ENCODE measurements around the gene SENP7.
"Not testable (repeated sequence)": the region's sequence is repeated elsewhere in the genome, so short reads cannot be mapped to it uniquely, and the experiment has no call there.

SENP7 gene

GRCh38 chr3:101527441-101527840, 14.4 kb upstream of the SENP7 start:
- no peak for DNase-seq

DNA sequence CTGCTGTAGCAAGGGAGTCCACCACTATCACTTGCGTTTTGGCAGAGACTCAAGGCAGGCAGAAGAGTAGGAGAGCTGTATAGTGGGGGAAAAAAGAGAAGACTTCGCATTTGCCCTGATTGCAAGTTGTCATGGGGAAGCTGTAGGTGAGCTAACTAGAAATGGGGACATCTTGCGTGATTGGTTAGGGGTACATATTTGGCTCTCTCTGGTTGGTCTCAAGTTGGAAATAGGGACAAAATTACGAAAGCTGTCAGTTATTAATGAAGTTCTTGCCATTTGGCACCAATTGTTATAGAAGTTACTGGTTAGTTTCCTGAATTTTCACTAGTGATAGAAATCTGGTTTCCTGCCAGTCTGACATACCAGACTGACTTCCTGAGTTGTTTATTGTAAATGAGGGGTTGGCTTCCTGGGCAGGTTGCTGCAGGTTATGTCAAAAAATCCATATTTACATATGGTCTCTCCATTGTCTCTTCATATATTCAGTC, 8.2 kb upstream of the SENP7 start:
- DNase-seq: no peak

DNA sequence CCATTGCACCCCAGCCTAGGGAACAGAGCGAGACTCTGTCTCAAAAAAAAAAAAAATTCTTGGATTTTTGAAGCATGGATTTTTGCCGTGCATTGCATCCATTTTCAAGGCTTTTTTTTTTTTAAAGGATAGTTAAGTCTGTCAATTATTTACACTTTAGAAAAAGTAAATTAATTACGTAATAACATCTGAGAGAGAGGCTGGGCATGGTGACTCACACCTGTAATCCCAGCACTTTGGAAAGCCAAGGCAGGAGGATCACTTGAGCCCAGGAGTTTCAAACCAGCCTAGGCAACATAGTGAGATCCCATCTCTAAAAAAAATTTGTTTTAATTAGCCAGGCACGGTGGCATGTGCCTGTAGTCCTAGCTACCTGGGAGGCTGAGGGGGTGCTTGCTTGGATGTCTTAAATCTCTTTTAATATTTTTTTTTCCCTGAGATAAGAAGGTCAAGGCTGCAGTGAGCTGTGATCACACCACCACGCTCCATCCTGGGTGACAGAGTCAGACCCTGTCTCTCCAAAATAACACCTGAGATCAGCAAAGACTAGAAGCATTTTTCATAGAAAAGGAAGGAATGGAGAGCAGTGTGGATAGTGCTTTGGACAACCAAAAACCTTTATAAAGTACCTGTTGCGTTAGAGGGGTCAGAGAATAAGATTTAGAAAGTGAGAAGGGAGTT, 6.8 kb upstream of the SENP7 start:
- no peak for DNase-seq

DNA sequence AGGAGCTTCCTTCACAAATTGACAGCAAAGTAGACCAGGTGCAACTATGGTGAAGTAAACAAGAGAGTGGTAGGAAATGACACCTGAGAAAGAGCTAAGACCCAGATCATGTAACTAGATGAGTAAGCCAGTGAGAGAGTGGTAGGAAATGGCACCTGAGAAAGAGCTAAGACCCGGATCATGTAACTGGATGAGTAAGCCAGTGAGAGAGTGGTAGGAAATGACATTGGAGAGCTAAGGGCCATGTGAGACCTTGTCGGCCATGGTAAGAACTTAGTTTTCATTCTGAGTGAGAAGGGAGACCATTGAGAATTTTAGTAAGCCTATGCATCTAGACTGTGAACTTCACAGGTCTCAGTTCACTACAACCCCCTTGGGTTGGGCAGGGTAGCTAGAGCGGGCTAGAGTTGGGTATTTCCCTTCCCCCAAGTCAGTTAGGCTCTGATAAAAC, 5.4 kb upstream of the SENP7 start:
- DNase-seq: no peak

DNA sequence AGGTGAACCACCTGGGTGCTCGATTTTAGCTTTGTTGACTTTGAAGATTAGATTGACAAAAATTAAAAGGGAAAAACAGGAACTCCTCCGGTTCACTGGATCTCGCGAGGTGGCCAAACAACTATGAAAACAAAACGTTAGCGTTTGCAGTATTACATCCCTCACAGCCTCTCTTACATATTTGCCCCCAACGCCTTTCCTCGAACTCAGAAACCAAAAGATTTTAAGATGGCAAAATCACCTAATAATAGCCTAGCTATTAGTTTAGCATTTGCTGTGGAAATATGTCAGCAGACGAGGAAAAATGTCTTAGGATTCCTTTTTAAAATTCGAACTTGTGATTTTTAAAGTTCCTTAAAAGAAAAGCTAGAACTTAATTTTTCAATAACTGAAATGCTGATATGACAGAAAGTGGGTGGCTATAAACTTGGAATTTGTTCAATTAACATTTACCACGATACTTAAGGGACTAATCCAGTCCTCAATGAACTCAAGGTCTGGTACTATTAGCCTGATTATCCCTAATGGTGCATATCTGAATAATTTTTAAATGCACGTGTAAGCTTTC, 491 bp upstream of the SENP7 start:
- DNase-seq: peak; percentile 61

GRCh38 chr3:101512396-101512645, 691 bp downstream of the SENP7 start:
- DNase-seq: no peak

GRCh38 chr3:101509811-101510210, 3.2 kb downstream of the SENP7 start:
- DNase-seq: no peak

GRCh38 chr3:101509281-101509680, 3.7 kb downstream of the SENP7 start:
- no peak for DNase-seq

GRCh38 chr3:101501783-101502182, 11.2 kb downstream of the SENP7 start:
- no peak for DNase-seq

DNA sequence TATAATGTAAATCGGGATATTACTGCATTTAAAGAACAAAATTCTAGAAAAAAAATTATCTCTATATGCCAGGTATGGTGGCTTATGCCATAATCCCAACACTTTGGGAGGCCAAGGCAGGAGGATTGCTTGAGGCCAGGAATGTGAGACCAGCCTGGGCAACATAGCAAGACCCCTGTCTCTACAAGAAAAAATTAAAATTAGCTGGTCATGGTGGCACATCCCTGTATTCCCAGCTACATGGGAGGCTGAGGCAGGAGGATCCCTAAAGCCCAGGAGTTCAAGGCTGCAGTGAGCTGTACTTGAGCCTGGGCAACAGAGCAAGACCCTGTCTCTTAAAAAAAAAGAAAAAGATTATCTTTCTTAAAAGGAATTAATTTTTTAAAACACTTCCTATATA, 12.8 kb downstream of the SENP7 start:
- DNase-seq: no peak

GRCh38 chr3:101497803-101498202, 15.2 kb downstream of the SENP7 start:
- DNase-seq: no peak

GRCh38 chr3:101495552-101495951, 17.5 kb downstream of the SENP7 start:
- DNase-seq: no peak

DNA sequence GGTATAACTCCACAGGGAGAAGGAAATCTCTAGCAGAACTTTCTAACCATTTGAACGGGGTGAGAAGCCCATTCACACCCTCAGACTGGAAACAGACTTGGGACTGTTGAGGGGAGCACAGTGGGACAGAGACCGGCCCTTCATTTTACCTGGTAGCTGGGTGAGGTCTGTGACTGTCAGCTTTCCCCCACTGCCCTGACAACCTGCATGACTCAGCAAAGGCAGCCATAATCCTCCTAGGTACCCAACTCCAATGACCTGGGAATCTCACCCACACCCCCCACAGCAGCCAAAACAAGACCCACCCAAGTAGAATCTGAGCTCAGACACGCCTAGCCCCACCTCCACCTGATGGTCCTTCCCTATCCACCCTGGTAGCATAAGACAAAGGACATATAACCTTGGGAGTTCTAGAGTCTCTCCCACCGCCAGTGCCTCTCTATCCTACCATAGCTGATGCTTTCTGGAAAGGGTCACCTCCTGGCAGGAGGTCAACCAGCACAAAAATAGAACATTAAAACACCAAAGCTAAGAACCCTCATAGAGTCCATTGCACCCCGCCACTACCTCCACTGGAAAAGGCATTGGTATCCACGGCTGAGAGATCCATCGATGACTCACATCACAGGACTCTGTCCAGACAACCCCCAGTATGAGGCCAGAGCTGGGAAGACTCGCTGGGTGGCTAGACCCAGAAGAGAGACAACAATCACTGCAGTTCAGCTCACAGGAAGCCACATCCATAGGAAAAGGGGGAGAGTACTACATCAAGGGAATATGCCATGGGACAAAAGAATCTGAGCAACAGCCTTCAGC, 28.0 kb downstream of the SENP7 start:
- DNase-seq: no peak

- peak; percentile 73 for DNase-seq
Observed at GRCh38 chr3:101478980-101479379, 34.0 kb downstream of the SENP7 start.

GRCh38 chr3:101474841-101475552, 38.0 kb downstream of the SENP7 start:
- not testable (repeated sequence) for DNase-seq

DNA sequence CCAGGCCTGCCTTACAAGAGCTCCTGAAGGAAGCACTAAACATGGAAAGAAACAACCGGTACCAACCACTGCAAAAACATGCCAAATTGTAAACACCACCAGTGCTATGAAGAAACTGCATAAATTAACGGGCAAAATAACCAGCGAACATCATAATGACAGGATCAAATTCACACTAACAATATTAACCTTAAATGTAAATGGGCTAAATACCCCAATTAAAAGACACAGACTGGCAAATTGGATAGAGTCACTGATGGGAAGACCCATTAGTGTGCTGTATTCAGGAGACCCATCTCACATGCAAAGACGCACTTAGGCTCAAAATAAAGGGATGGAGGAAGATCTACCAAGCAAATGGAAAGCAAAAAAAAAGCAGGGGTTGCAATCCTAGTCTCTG, 44.3 kb downstream of the SENP7 start:
- DNase-seq: not testable (repeated sequence)

- DNase-seq: not testable (repeated sequence)
Observed at GRCh38 chr3:101467310-101467663, 45.7 kb downstream of the SENP7 start.

DNA sequence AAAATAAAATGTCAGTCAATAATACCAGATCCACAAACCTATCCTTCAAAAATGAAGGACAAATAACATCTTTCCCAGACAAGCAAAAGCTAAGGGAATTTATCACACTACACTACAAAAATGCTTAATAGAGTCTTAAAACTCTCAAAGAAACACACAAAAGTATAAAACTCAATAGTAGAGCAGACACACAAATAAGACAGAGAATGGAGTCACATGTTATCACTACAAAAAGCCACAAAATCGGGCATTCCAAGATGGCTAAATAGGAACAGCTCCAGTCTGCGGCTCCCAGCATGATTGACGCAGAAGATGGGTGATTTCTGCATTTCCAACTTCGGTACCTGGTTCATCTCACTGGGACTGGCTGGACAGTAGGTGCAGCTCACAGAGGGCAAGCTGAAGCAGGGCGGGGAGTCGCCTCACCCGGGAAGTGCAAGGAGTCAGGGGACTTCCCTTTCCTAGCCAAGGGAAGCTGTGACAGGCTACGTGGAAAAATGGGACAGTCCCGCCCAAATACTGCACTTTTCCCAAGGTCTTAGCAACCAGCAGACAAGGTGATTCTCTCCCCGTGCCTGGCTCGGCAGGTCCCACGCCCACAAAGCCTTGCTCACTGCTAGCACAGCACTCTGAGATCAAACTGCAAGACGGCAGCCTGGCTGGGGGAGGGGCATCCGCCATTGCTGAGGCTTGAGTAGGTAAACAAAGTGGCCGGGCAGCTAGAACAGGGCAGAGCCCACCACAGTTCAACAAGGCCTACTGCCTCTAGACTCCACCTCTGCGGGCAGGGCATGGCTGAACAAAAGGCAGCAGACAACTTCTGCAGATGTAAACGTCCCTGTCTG, 46.3 kb downstream of the SENP7 start:
- DNase-seq: peak; percentile 64

- DNase-seq: no peak
Observed at GRCh38 chr3:101464235-101464634, 48.8 kb downstream of the SENP7 start.

DNA sequence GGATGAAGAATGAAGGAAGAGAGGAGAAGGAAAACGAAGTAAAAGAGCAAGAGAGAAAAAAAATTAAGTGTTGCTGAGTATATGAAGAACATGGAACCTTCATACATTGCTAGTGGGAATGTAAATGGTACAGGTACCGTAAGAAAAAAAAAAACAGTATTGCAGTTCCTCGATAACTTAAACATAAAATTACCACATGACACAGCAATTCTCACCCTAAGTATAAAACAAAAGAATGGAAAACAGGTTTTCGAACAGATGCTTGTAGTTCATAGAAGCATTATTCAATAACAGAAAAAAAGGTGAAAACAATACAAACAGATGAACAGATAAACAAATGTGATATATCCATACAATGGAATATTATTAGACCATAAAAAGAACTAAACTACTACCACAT, 51.6 kb downstream of the SENP7 start:
- no peak for DNase-seq

GRCh38 chr3:101458387-101458786, 54.6 kb downstream of the SENP7 start:
- no peak for DNase-seq

DNA sequence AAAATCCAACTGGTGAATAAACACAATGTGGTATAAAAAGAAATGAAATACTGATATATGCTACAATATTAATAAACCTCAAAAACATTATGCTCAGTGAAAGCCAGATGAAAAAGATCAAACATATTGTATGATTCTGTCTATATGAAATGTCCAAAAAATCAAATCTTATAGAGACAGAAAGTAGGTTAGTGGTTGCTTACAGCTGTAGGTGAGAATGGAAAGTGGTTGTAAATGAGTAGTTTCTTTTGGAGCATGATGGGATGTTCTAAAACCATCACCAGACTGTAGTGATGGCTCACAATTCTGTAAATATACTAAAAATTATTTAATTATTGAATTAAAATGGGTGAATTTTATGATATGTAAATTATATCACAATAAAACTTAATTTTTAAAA, 58.4 kb downstream of the SENP7 start:
- no peak for DNase-seq

DNA sequence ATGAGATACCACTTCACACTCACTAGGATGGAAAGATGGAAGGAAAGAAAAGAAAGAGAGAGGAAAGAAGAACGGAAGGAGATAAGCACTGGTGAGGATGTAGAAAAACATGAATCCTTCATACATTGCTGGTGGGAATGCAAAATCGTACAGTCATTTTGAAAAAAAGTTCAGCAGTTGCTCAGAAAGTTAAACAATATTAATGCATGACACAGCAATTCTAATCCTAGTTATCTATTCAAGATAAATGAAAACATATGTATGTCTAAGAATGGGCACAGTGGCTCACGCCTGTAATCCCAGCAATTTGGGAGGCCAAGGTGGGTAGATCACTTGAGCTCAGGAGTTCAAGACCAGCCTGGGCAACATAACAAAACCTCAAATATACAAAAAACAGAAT, 59.1 kb downstream of the SENP7 start:
- DNase-seq: no peak

Measured in OCI-M1 (cell line).